Measurements from ENCODE around the gene CIB4. TPM values are rescaled to one million over a fixed set of nuclear protein-coding genes. Genes with fewer than 3 reads are reported as not detected.
"Not testable (repeated sequence)": the region's sequence is repeated elsewhere in the genome, so short reads cannot be mapped to it uniquely, and the experiment has no call there.

The CIB4 gene
- total RNA-seq, 1 donor from 2014 or later: not detected

DNA sequence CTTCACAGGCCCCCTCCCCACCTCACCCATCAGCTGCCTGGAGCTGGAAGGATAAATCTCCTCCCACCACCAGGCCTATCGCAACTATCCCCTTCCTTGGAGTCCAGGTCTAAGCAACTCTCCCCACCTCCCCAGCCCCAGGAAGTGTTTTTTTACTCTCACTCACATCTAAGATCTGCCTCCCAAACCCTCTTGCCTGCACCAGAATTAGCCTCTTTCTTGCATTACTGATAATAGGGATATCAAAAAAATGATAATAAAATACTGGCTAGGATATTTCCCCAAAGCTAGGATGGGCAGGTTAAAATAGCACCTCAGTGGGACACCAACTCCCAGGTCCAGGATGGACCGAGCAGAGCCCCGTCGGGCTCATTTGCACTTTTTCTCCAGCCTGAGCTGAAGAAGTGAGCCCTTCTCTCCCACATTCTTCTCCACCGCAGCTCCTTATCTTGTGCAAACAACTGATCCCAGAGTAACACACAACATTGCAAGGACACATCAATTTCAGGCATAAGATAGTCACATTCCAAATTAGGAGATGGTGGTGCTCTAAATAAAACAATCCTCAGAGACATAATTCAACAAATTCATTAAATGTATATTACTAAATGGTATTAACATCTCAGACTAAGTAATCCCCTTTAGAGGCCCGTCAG is 17.7 kb upstream of the CIB4 start:
- peaks cover 13% of the 10 kb centered on the region for H3K36me3 Mint-ChIP-seq (ENCODE audit: unreplicated experiment)
- H3K27ac Mint-ChIP-seq (ENCODE audit: unreplicated experiment): no peak overlapping the region
- TF ChIP-seq, protein P1, sequence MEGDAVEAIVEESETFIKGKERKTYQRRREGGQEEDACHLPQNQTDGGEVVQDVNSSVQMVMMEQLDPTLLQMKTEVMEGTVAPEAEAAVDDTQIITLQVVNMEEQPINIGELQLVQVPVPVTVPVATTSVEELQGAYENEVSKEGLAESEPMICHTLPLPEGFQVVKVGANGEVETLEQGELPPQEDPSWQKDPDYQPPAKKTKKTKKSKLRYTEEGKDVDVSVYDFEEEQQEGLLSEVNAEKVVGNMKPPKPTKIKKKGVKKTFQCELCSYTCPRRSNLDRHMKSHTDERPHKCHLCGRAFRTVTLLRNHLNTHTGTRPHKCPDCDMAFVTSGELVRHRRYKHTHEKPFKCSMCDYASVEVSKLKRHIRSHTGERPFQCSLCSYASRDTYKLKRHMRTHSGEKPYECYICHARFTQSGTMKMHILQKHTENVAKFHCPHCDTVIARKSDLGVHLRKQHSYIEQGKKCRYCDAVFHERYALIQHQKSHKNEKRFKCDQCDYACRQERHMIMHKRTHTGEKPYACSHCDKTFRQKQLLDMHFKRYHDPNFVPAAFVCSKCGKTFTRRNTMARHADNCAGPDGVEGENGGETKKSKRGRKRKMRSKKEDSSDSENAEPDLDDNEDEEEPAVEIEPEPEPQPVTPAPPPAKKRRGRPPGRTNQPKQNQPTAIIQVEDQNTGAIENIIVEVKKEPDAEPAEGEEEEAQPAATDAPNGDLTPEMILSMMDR (IDR thresholded peaks at IDR 0.05; ENCODE audit: partially characterized antibody, unreplicated experiment): no peak
- DNase-seq: no peak
- peaks cover 9% of the 10 kb centered on the region for H3K4me1 Mint-ChIP-seq (ENCODE audit: low read depth, unreplicated experiment)
- H3K27me3 Mint-ChIP-seq (ENCODE audit: unreplicated experiment): peaks cover 5% of the 10 kb centered on the region
- H3K4me3 Mint-ChIP-seq (ENCODE audit: unreplicated experiment): no peak overlapping the region
- peaks cover 3% of the 10 kb centered on the region for H3K9me3 Mint-ChIP-seq (ENCODE audit: unreplicated experiment)

DNA sequence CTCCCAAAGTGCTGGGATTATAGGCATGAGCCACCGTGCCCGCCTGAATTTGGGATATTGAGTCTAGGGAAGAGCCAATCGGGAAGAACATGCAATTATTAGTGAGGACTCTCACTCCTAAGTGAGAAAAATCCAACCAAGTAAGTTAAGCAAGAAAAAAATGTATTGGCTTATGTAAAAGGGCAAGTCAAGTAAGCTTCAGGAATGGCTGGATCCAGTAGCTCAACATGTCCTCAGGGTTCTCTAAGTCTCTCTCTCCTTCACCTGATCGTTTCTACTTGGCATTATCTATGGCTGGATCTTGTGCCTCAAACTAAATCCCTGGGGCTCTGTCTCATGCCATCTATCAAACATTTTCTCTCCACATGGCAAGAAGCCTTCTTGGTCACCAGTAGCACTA is 16.1 kb upstream of the CIB4 start:
- H3K9me3 Mint-ChIP-seq (ENCODE audit: unreplicated experiment): peaks cover 3% of the 10 kb centered on the region
- peaks cover 11% of the 10 kb centered on the region for H3K4me1 Mint-ChIP-seq (ENCODE audit: low read depth, unreplicated experiment)
- TF ChIP-seq, protein P1 (IDR thresholded peaks at IDR 0.05; ENCODE audit: partially characterized antibody, unreplicated experiment): no peak
- no peak overlapping the region for H3K27ac Mint-ChIP-seq (ENCODE audit: unreplicated experiment)
- H3K27me3 Mint-ChIP-seq (ENCODE audit: unreplicated experiment): peaks cover 5% of the 10 kb centered on the region
- H3K4me3 Mint-ChIP-seq (ENCODE audit: unreplicated experiment): no peak overlapping the region
- DNase-seq: no peak
- H3K36me3 Mint-ChIP-seq (ENCODE audit: unreplicated experiment): peaks cover 13% of the 10 kb centered on the region

DNA sequence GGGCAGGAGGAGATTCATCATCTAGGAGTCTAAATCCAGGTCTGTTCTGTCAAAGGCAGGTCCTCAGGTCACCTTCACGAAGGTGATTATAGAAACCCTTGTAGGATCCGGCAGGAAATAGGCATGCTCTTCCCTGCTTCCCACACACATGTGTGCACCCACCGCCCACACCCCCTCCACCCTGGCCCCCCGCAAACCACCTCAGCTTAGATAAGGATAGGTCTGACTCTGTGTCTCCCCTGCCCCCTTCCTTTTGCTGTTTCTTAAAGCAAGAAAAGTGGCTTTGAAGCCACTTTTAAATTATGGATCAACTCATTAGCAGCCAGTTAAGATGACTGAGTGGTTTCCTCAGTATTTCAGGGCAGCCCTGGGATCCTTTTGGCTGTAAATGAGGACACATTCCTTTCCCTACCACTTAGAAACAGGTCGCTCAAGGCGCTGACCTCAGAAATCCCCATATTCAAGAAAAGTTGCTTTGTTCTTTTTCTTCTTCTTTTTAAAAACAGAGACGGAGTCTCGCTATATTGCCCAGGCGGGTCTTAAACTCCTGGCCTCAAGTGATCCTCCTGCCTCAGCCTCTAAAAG is 14.5 kb upstream of the CIB4 start:
- TF ChIP-seq, protein P1 (IDR thresholded peaks at IDR 0.05; ENCODE audit: partially characterized antibody, unreplicated experiment): no peak
- no peak overlapping the region for H3K27ac Mint-ChIP-seq (ENCODE audit: unreplicated experiment)
- H3K36me3 Mint-ChIP-seq (ENCODE audit: unreplicated experiment): peaks cover 8% of the 10 kb centered on the region
- DNase-seq: no peak
- peaks cover 5% of the 10 kb centered on the region for H3K9me3 Mint-ChIP-seq (ENCODE audit: unreplicated experiment)
- H3K27me3 Mint-ChIP-seq (ENCODE audit: unreplicated experiment): peaks cover 5% of the 10 kb centered on the region
- peaks cover 13% of the 10 kb centered on the region for H3K4me1 Mint-ChIP-seq (ENCODE audit: low read depth, unreplicated experiment)
- no peak overlapping the region for H3K4me3 Mint-ChIP-seq (ENCODE audit: unreplicated experiment)

DNA sequence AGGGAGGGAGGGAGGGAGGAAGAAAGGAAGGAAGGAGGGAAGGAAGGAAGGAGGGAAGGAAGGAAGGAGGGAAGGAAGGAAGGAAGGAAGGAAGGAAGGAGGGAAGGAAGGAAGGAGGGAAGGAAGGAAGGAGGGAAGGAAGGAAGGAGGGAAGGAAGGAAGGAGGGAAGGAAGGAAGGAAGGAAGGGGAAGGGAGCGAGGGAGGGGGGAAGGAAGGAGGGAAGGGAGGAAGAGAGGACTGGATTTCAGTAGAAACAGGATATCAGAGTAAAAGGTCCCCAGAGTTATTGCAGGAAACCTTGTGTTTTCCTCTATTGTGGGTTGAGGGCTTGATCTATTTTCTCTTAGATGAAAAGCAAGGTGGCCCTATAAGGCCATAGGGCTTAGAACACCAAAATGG is 14.0 kb upstream of the CIB4 start:
- not testable (repeated sequence) for H3K4me3 Mint-ChIP-seq (ENCODE audit: unreplicated experiment); H3K27ac Mint-ChIP-seq (ENCODE audit: unreplicated experiment)

DNA sequence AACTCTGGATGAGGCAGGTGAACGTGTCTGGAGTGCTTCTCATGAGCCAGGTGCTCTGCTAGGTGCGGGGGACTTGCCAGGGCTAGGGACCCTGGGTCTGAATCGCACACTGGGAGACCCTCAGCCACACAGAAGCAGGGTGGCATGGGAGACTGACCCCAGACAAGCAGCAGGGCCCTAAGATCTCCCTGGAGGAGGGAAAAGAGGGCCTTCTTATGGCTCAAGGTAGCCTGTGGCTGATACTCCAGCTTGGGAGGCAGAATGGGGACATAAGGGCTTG is 12.8 kb upstream of the CIB4 start:
- TF ChIP-seq, protein P1 (IDR thresholded peaks at IDR 0.05; ENCODE audit: partially characterized antibody, unreplicated experiment): no peak
- H3K27me3 Mint-ChIP-seq (ENCODE audit: unreplicated experiment): peaks cover 5% of the 10 kb centered on the region
- DNase-seq: no peak
- peaks cover 18% of the 10 kb centered on the region for H3K4me1 Mint-ChIP-seq (ENCODE audit: low read depth, unreplicated experiment)
- H3K36me3 Mint-ChIP-seq (ENCODE audit: unreplicated experiment): peaks cover 4% of the 10 kb centered on the region
- H3K27ac Mint-ChIP-seq (ENCODE audit: unreplicated experiment): no peak overlapping the region
- no peak overlapping the region for H3K4me3 Mint-ChIP-seq (ENCODE audit: unreplicated experiment)
- H3K9me3 Mint-ChIP-seq (ENCODE audit: unreplicated experiment): peaks cover 9% of the 10 kb centered on the region

More for the DNA sequence above, 14.0 kb upstream of the CIB4 start:
- H3K4me1 Mint-ChIP-seq (ENCODE audit: low read depth, unreplicated experiment): peaks cover 13% of the 10 kb centered on the region
- not testable (repeated sequence) for H3K27me3 Mint-ChIP-seq (ENCODE audit: unreplicated experiment); DNase-seq; H3K36me3 Mint-ChIP-seq (ENCODE audit: unreplicated experiment); H3K9me3 Mint-ChIP-seq (ENCODE audit: unreplicated experiment)
